ENCODE measurements around the gene SHISA5. TPM values are rescaled to one million over a fixed set of nuclear protein-coding genes. Genes with fewer than 3 reads are reported as not detected.
A peak's percentile ranks its signal among the peaks of the same experiment; 100 is the strongest.

Gene SHISA5
- total RNA-seq, 1 donor from 2014 or later, result 32.4 TPM

GRCh38 chr3:48429960-48430707 lies 73.8 kb downstream of the SHISA5 start, which contains the start of gene PLXNB1:
Gene PLXNB1, minus strand, starts transcription at chr3:48430086. Its CDS starts 5,475 bp downstream, at chr3:48424611.
- no peaks in the 10 kb centered on the region for H3K9me3 ChIP-seq (ENCODE audit: control insufficient read depth in 3 of 3, low read length in 3 of 3)
- H3K36me3 ChIP-seq (ENCODE audit: control insufficient read depth in 3 of 3, insufficient read depth in 3 of 3, low read length in 3 of 3), result peaks cover 15 to 18% (median 16%) of the 10 kb centered on the region in 3 donors
- peak within 1 kb of the TSS in 2 of 3 donors; percentile 65 to 74 for H3K9ac ChIP-seq (ENCODE audit: low read depth in 1 of 3, low read length in 3 of 3)
- peak within 1 kb of the TSS; percentile 59 to 72 (median 65) for H3K4me3 ChIP-seq (ENCODE audit: low read length in 3 of 3)
- peaks cover 21 to 43% (median 25%) of the 10 kb centered on the region in 3 donors for H3K4me1 ChIP-seq (ENCODE audit: control insufficient read depth in 3 of 3, insufficient read depth in 3 of 3, low read length in 3 of 3)
- no peak within 1 kb of the TSS for H3K27ac ChIP-seq (ENCODE audit: low read depth, low read length)
- peaks cover 0 to 15% (median 14%) of the 10 kb centered on the region in 3 donors for H3K27me3 ChIP-seq (ENCODE audit: control insufficient read depth in 3 of 3, insufficient read depth in 3 of 3, low read length in 3 of 3)

DNA sequence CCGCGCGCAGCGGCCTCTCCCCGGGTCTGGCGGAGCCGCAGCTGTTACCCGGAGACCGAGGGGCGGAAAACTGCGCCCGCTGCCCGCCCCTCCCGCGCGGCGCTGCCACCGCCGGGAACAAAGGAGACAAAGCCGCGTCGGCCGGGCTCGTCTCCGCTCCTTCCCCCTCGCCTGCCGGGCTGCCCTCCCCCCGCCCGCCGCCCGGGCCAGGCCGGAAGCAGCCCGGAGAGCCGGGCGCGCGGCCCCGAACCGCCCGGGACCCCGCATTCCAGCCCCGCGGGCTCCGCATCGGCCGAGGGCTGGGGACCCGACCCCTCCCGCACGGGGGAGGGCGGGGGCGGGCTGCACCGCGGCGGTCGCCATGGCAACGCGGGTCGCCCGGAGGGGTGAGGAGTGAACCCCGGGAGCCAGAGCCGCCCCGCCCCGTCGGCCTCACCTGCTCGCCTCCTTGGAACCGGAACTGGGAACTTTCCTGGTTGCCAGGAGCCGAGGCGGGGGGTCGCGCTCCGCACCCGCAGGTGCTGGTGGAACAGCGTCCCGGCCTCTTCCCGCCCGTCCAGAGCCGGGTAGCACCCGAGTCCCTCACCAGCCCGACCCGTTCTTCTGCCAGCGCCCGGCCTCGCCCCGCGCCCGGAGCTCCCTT lies 74.5 kb downstream of the SHISA5 start:
- peaks cover 21 to 41% (median 27%) of the 10 kb centered on the region in 3 donors for H3K4me1 ChIP-seq (ENCODE audit: control insufficient read depth in 3 of 3, insufficient read depth in 3 of 3, low read length in 3 of 3)
- H3K9ac ChIP-seq (ENCODE audit: low read depth in 1 of 3, low read length in 3 of 3), result peak overlapping the region in 2 of 3 donors; percentile 65 to 74
- peaks cover 15 to 18% (median 16%) of the 10 kb centered on the region in 3 donors for H3K36me3 ChIP-seq (ENCODE audit: control insufficient read depth in 3 of 3, insufficient read depth in 3 of 3, low read length in 3 of 3)
- H3K4me3 ChIP-seq (ENCODE audit: low read length in 3 of 3), result peak overlapping the region; percentile 59 to 72 (median 65)
- H3K9me3 ChIP-seq (ENCODE audit: control insufficient read depth in 3 of 3, low read length in 3 of 3), result no peaks in the 10 kb centered on the region
- peaks cover 0 to 15% (median 14%) of the 10 kb centered on the region in 3 donors for H3K27me3 ChIP-seq (ENCODE audit: control insufficient read depth in 3 of 3, insufficient read depth in 3 of 3, low read length in 3 of 3)
- H3K27ac ChIP-seq (ENCODE audit: low read depth, low read length), result no peak overlapping the region

- peak overlapping the region in 1 of 3 donors; percentile 74 for H3K9ac ChIP-seq (ENCODE audit: low read depth in 1 of 3, low read length in 3 of 3)
- H3K36me3 ChIP-seq (ENCODE audit: control insufficient read depth in 3 of 3, insufficient read depth in 3 of 3, low read length in 3 of 3), result peaks cover 13 to 18% (median 16%) of the 10 kb centered on the region in 3 donors
- no peaks in the 10 kb centered on the region for H3K9me3 ChIP-seq (ENCODE audit: control insufficient read depth in 3 of 3, low read length in 3 of 3)
- H3K27ac ChIP-seq (ENCODE audit: low read depth, low read length), result no peak overlapping the region
- H3K27me3 ChIP-seq (ENCODE audit: control insufficient read depth in 3 of 3, insufficient read depth in 3 of 3, low read length in 3 of 3), result peaks cover 0 to 15% (median 14%) of the 10 kb centered on the region in 3 donors
- H3K4me3 ChIP-seq (ENCODE audit: low read length in 3 of 3), result peak overlapping the region; percentile 56 to 66 (median 65)
- peaks cover 21 to 37% (median 27%) of the 10 kb centered on the region in 3 donors for H3K4me1 ChIP-seq (ENCODE audit: control insufficient read depth in 3 of 3, insufficient read depth in 3 of 3, low read length in 3 of 3)
Measured at GRCh38 chr3:48428572-48429316, 75.2 kb downstream of the SHISA5 start.

GRCh38 chr3:48428088-48428571 lies 75.8 kb downstream of the SHISA5 start:
- H3K9ac ChIP-seq (ENCODE audit: low read depth in 1 of 3, low read length in 3 of 3), result peak overlapping the region in 2 of 3 donors; percentile 21 to 33
- peaks cover 9 to 12% (median 10%) of the 10 kb centered on the region in 3 donors for H3K36me3 ChIP-seq (ENCODE audit: control insufficient read depth in 3 of 3, insufficient read depth in 3 of 3, low read length in 3 of 3)
- no peaks in the 10 kb centered on the region for H3K9me3 ChIP-seq (ENCODE audit: control insufficient read depth in 3 of 3, low read length in 3 of 3)
- H3K4me3 ChIP-seq (ENCODE audit: low read length in 3 of 3), result peak overlapping the region; percentile 1 to 65 (median 29)
- H3K4me1 ChIP-seq (ENCODE audit: control insufficient read depth in 3 of 3, insufficient read depth in 3 of 3, low read length in 3 of 3), result peaks cover 24 to 37% (median 27%) of the 10 kb centered on the region in 3 donors
- no peak overlapping the region for H3K27ac ChIP-seq (ENCODE audit: low read depth, low read length)
- H3K27me3 ChIP-seq (ENCODE audit: control insufficient read depth in 3 of 3, insufficient read depth in 3 of 3, low read length in 3 of 3), result peaks cover 0 to 16% (median 15%) of the 10 kb centered on the region in 3 donors

DNA sequence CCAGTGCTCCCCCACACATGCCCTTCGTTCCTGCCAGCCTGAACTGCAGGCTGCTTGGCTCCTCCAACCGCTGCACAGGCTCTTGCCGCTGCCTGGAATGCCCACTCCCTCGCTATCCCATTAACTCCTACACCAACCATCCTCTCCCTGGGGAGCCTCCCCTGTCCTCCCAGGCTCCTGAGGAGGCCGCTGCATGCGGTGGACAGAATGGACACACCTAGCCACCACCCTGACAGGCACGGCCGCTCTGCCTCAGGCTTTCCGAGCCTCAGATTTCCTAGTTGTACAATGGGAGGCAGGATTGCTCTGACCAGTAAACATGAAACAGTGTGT lies 76.4 kb downstream of the SHISA5 start:
- Histone ChIP-seq H3K9ac (ENCODE audit: low read depth in 1 of 3, low read length in 3 of 3) (peak overlapping the region in 2 of 3 donors; percentile 21 to 33), H3K4me1 (ENCODE audit: control insufficient read depth in 3 of 3, insufficient read depth in 3 of 3, low read length in 3 of 3) (peaks cover 24 to 37% (median 27%) of the 10 kb centered on the region in 3 donors), H3K36me3 (ENCODE audit: control insufficient read depth in 3 of 3, insufficient read depth in 3 of 3, low read length in 3 of 3) (peaks cover 5 to 7% (median 5%) of the 10 kb centered on the region in 3 donors), H3K9me3 (ENCODE audit: control insufficient read depth in 3 of 3, low read length in 3 of 3) (no peaks in the 10 kb centered on the region), H3K27me3 (ENCODE audit: control insufficient read depth in 3 of 3, insufficient read depth in 3 of 3, low read length in 3 of 3) (peaks cover 0 to 20% (median 19%) of the 10 kb centered on the region in 3 donors), H3K4me3 (ENCODE audit: low read length in 3 of 3) (no peak overlapping the region), H3K27ac (ENCODE audit: low read depth, low read length) (no peak overlapping the region)

- peaks cover 24 to 37% (median 27%) of the 10 kb centered on the region in 3 donors for H3K4me1 ChIP-seq (ENCODE audit: control insufficient read depth in 3 of 3, insufficient read depth in 3 of 3, low read length in 3 of 3)
- no peak overlapping the region for H3K4me3 ChIP-seq (ENCODE audit: low read length in 3 of 3)
Measured at GRCh38 chr3:48426944-48427629, 76.9 kb downstream of the SHISA5 start.

GRCh38 chr3:48426401-48426909 lies 77.5 kb downstream of the SHISA5 start:
- Histone ChIP-seq H3K36me3 (ENCODE audit: control insufficient read depth in 3 of 3, insufficient read depth in 3 of 3, low read length in 3 of 3) (no peaks in the 10 kb centered on the region), H3K4me3 (ENCODE audit: low read length in 3 of 3) (no peak overlapping the region), H3K27ac (ENCODE audit: low read depth, low read length) (no peak overlapping the region), H3K9me3 (ENCODE audit: control insufficient read depth in 3 of 3, low read length in 3 of 3) (no peaks in the 10 kb centered on the region), H3K9ac (ENCODE audit: low read depth in 1 of 3, low read length in 3 of 3) (peak overlapping the region in 1 of 3 donors; percentile 33), H3K4me1 (ENCODE audit: control insufficient read depth in 3 of 3, insufficient read depth in 3 of 3, low read length in 3 of 3) (peaks cover 24 to 37% (median 27%) of the 10 kb centered on the region in 3 donors), H3K27me3 (ENCODE audit: control insufficient read depth in 3 of 3, insufficient read depth in 3 of 3, low read length in 3 of 3) (peaks cover 0 to 30% (median 20%) of the 10 kb centered on the region in 3 donors)

More at GRCh38 chr3:48426944-48427629, 76.9 kb downstream of the SHISA5 start:
- Histone ChIP-seq H3K36me3 (ENCODE audit: control insufficient read depth in 3 of 3, insufficient read depth in 3 of 3, low read length in 3 of 3) (peaks cover 0 to 2% (median under 1%) of the 10 kb centered on the region in 3 donors), H3K9ac (ENCODE audit: low read depth in 1 of 3, low read length in 3 of 3) (peak overlapping the region in 1 of 3 donors; percentile 33), H3K27ac (ENCODE audit: low read depth, low read length) (no peak overlapping the region), H3K9me3 (ENCODE audit: control insufficient read depth in 3 of 3, low read length in 3 of 3) (no peaks in the 10 kb centered on the region), H3K27me3 (ENCODE audit: control insufficient read depth in 3 of 3, insufficient read depth in 3 of 3, low read length in 3 of 3) (peaks cover 0 to 24% (median 20%) of the 10 kb centered on the region in 3 donors)

DNA sequence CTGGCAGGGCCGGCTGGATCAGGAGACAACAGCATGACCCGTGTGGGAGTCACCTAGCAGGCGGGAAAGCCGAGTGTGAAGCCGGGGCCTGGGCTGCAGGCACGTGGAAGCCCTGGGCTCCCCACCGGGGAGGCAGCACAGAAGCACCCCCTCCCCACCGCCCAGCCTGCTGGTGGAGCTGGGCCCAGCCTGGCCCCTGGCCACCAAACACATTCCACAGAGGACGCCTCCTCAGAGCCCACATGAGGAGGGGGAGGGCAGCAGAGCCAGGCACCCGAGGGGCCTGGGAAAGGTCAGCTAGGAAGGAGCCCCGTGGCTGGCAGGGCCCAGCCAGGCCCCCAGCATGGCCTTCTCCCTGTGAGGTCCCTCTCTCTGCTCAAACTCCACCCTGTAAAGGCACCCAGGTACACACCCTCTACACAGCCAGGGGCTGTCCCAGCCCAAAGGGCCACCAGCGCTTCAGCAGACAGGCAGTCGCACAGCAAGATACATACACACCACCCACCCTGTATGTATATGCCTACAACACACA lies 78.6 kb downstream of the SHISA5 start:
- no peak overlapping the region for H3K9ac ChIP-seq (ENCODE audit: low read depth in 1 of 3, low read length in 3 of 3)
- H3K4me1 ChIP-seq (ENCODE audit: control insufficient read depth in 3 of 3, insufficient read depth in 3 of 3, low read length in 3 of 3), result peaks cover 24 to 37% (median 26%) of the 10 kb centered on the region in 3 donors
- H3K4me3 ChIP-seq (ENCODE audit: low read length in 3 of 3), result no peak overlapping the region
- no peak overlapping the region for H3K27ac ChIP-seq (ENCODE audit: low read depth, low read length)
- no peaks in the 10 kb centered on the region for H3K9me3 ChIP-seq (ENCODE audit: control insufficient read depth in 3 of 3, low read length in 3 of 3)
- H3K36me3 ChIP-seq (ENCODE audit: control insufficient read depth in 3 of 3, insufficient read depth in 3 of 3, low read length in 3 of 3), result no peaks in the 10 kb centered on the region
- peaks cover 0 to 34% (median 20%) of the 10 kb centered on the region in 3 donors for H3K27me3 ChIP-seq (ENCODE audit: control insufficient read depth in 3 of 3, insufficient read depth in 3 of 3, low read length in 3 of 3)

Data from skeletal muscle tissue (tissue), 4 donors.